ENCODE results near the gene REEP1. TPM values are rescaled to one million over a fixed set of nuclear protein-coding genes. Genes with fewer than 3 reads are reported as not detected.

Gene REEP1
- total and polyA plus RNA-seq, 2 of the 13 experiments (the other 11 are each of a cell fraction or from before 2014, with no cell fraction given), result 0.27 TPM; not detected in 1

GRCh38 chr2:86194751-86195054 is 142.7 kb downstream of the REEP1 start (continued):
- TF ChIP-seq LRRFIP1 (CRISPR knock-in tag; conservative IDR thresholded peaks at IDR 0.05), result 0 out of 2 replicates have a peak, but pooled peaks have one; percentile 38
- TF ChIP-seq ZNF34 (CRISPR knock-in tag; IDR thresholded peaks at IDR 0.05; ENCODE audit: borderline replicate concordance), result no peak
- TF ChIP-seq RFXANK (CRISPR knock-in tag; IDR thresholded peaks at IDR 0.05), result peak; percentile 82; the same call in 1 of the 2 replicates
- TF ChIP-seq RXRA (CRISPR knock-in tag; IDR thresholded peaks at IDR 0.05), result no peak
- no peak for TF ChIP-seq REL (CRISPR knock-in tag; conservative IDR thresholded peaks at IDR 0.05)
- TF ChIP-seq RFXAP (CRISPR knock-in tag; IDR thresholded peaks at IDR 0.05; ENCODE audit: borderline replicate concordance), result 0 out of 2 replicates have a peak, but pooled peaks have one; percentile 96
- TF ChIP-seq SIN3B (IDR thresholded peaks at IDR 0.05; ENCODE audit: low read length), result peak; percentile 79
- TF ChIP-seq ZNF674 (CRISPR knock-in tag; IDR thresholded peaks at IDR 0.05; ENCODE audit: low read depth), result peak; percentile 15; the same call in 1 of the 2 replicates
- 0 out of 2 replicates have a peak, but pooled peaks have one; percentile 49 for TF ChIP-seq CHD2 (IDR thresholded peaks at IDR 0.05; ENCODE audit: low read depth, low read length)
- TF ChIP-seq ZNF350 (CRISPR knock-in tag; IDR thresholded peaks at IDR 0.05; ENCODE audit: borderline replicate concordance, low read depth), result no peak
- TF ChIP-seq CREM (IDR thresholded peaks at IDR 0.05), result peak; percentile 69; the same call in 1 of the 2 replicates
- no peak for TF ChIP-seq CREM (CRISPR knock-in tag; IDR thresholded peaks at IDR 0.05)
- TF ChIP-seq SRF (IDR thresholded peaks at IDR 0.05; ENCODE audit: low read depth, low read length), result peak; percentile 90
- peak; percentile 78 for TF ChIP-seq HNF4A (CRISPR knock-in tag; IDR thresholded peaks at IDR 0.05)
- TF ChIP-seq KDM1A (CRISPR knock-in tag; IDR thresholded peaks at IDR 0.05), result no peak
- peak; percentile 4; the same call in 1 of the 2 replicates for TF ChIP-seq CBFB (CRISPR knock-in tag; IDR thresholded peaks at IDR 0.05)
- TF ChIP-seq TBL1XR1 (IDR thresholded peaks at IDR 0.05; ENCODE audit: borderline replicate concordance, low read length, partially characterized antibody), result no peak
- TF ChIP-seq MAFG (CRISPR knock-in tag; IDR thresholded peaks at IDR 0.05), result no peak
- TF ChIP-seq TARDBP (CRISPR knock-in tag; IDR thresholded peaks at IDR 0.05), result 0 out of 2 replicates have a peak, but pooled peaks have one; percentile 14
- TF ChIP-seq RELA (CRISPR knock-in tag; IDR thresholded peaks at IDR 0.05), result no peak
- 0 out of 2 replicates have a peak, but pooled peaks have one; percentile 6 for TF ChIP-seq FOXK2 (IDR thresholded peaks at IDR 0.05)
- TF ChIP-seq SRY (CRISPR knock-in tag; IDR thresholded peaks at IDR 0.05), result no peak
- no peak for TF ChIP-seq ZKSCAN5 (CRISPR knock-in tag; IDR thresholded peaks at IDR 0.05)
- no peak for TF ChIP-seq SOX13 (IDR thresholded peaks at IDR 0.05)
- no peak for TF ChIP-seq SOX13 (CRISPR knock-in tag; conservative IDR thresholded peaks at IDR 0.05 in 1 of 2, IDR thresholded peaks at IDR 0.05 in 1 of 2)
- no peak for TF ChIP-seq STAG1 (CRISPR knock-in tag; IDR thresholded peaks at IDR 0.05)
- TF ChIP-seq ETV5 (CRISPR knock-in tag; IDR thresholded peaks at IDR 0.05; ENCODE audit: borderline replicate concordance), result no peak
- TF ChIP-seq SNAPC4 (CRISPR knock-in tag; IDR thresholded peaks at IDR 0.05), result peak; percentile 95; the same call in 1 of the 2 replicates
